HuH-7 (cell line): Measurements from ENCODE around the gene DDR2.

ENCODE experiments used
- DNase-seq: peaks from one replicate; pipeline ENCODE4 v3.0.0; 2011; ENCODE audit warnings: low spot score

DDR2 gene

DNA sequence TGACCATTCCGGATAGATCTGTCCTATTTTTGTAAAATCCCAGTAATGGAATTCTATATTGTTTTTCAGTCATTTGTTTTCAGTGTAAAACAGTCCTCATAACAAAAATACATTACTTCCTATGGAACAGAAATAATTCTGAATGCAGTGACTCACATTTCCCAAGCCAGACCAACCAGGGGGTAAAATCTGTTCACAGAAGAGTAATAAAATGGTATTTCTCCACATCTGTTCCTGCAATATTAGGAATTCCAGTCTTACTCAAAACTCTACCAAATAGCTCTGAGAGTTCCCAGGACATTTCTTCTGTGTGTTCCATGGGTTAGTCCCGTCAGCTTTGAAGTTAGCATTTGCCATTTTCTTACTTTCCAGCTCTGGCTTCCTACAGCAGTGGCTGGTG lies 2.6 kb upstream of the DDR2 start:
- no peak for DNase-seq

GRCh38 chr1:162631546-162632191 lies 595 bp upstream of the DDR2 start:
- no peak for DNase-seq

DNA sequence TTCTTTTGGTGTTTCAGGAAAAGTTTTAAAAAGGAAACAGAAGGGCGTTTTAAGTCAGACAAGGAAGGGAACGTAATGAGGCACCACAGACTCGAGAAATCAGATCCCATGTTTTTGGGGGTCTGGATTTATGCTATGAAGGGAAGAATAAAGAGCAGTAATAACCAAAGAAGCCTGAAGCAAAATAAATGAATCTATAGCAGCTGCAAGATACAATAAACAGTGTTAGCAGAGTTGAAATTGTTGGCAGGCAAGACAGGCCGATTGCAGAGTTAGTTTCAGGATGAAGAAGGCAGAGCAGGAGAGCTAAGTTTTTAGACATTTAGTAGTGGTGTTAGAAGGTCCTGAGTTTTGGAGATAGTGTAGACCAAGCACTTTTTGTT lies 425 bp downstream of the DDR2 start:
- DNase-seq: no peak

DNA sequence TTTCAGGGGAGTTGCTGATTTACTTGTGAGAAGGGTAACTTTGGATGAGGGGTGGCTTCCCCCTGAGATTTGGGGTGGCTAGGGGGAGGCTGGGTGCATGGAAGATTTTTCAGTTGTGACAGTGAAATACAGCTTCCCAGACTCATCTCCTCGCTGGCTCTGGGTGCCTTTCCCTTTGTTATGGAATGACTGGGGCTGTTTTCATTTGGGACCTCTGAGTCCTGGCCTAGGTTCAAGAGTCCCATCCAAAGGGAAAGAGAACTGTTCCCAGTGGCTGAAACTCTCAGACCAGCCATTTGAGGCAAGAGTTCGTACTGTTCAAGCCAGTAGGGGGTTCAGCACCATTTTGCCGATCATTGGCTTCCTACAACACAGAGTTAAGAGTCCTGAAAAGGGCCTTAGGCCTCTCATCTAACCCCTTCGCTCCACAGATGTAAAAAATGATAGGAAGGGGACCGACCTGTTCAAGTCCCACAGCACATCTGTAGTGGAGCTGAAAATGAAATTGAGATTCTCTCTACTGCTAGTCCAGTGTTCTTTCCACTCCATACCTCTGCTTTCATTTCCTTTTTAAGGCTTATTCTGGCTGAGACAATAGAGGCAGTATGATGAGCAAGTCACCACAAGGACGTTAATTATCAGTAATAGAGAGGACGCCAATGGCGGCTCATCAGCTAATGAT lies 958 bp downstream of the DDR2 start:
- no peak for DNase-seq

DNA sequence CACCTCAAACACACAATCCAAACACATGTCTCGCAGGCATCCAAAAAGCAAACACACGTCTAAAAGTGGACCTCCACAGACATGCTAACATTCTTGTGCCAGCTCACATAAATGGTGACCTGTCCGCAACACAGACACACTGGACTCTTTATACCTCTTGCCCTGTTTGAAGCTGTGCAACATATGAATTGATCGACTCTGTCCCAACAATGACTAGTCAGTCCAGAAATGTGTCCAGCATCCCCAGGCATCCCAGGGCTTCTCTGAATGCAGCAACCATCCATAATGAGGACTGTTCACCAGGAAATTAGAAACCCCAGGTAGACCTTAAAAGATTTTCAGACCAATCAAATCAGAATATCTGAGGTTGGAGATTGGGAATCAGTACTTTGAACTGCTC lies 3.2 kb downstream of the DDR2 start:
- no peak for DNase-seq

GRCh38 chr1:162639718-162640117 lies 7.5 kb downstream of the DDR2 start:
- no peak for DNase-seq

DNA sequence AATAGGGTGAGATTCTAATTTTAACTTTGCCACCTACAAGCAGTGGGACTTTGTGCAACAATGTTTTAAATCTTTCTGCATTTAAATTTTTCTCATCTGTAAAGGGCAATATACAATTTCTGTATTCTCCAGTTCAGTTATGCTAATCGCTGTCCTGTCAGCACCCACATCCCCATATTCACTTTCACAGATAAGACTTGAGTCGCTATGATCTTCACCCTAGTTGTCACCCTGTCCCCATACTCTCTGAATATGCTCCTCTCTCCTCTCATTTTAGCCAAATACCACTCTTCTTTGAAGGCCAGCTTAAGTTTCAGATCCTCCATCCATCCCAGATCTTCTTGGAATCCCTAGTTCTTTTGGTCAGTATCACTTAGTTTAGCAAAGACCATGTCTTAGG lies 8.8 kb downstream of the DDR2 start:
- DNase-seq: no peak

DNA sequence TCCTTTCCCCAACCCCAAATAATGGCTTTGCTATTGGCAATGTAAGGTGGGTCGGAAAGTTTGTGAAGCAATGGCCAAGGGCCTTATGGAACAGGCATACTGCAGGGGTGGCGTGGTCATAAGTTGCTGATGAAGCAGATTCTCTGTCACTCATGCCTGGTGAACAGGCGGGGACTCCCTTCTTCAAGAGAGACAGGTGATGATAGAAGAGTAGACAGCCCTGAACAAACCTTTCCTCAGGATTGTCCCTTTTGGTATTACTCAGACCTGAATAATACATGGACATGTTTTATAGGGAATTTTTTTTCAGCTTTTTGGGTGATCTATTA lies 12.7 kb downstream of the DDR2 start:
- no peak for DNase-seq

- no peak for DNase-seq
Measured at GRCh38 chr1:162645666-162646065, 13.4 kb downstream of the DDR2 start.

- no peak for DNase-seq
Measured at GRCh38 chr1:162649583-162649982, 17.3 kb downstream of the DDR2 start.

DNA sequence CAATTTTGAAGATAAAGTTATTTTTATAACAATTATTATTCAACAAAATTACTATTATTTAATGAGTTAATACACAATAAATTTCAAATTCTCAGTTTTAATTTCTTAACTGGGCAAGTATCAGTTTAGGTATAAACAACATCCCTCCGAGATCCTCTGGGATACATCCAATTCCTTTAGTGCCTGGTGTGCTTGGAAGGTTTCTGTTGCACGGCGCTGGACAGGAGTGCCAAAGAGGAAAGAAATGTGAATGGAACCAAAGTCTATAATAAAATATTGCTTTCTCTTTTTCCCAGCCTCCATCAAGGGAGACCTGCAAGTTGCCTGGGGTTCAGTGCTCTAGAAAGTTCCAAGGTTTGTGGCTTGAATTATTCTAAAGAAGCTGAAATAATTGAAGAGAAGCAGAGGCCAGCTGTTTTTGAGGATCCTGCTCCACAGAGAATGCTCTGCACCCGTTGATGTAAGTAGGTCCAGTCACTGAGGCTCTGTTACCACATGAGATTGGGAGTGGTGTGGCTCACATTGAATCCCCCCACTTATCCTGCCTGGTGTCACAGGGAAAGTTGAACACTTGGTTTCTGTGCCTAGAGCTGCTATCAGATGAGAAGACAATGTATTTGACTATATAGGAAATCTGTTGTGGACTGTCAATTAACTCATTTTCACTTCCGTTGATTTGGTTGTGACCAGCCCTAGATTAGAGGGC lies 22.8 kb downstream of the DDR2 start:
- no peak for DNase-seq

DNA sequence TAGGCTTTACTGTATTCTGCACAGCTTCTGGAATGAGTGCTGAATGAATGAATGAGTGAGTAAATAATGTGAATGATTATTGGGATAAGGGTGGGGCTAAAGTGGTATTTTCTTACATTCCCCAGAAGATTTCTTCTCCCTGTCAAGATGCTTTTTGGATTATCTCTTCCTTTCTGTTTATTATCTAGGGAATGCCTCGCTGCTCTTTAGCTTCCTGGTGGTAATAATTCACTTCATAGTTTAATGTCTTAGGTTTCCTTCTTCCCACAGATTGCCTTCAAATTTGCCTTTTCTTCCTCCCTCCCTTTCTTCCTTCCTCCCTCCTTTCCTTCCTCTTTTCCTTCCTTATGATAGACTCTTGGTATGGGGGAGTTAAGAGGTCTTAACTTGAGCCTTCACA lies 24.0 kb downstream of the DDR2 start:
- DNase-seq: no peak

DNA sequence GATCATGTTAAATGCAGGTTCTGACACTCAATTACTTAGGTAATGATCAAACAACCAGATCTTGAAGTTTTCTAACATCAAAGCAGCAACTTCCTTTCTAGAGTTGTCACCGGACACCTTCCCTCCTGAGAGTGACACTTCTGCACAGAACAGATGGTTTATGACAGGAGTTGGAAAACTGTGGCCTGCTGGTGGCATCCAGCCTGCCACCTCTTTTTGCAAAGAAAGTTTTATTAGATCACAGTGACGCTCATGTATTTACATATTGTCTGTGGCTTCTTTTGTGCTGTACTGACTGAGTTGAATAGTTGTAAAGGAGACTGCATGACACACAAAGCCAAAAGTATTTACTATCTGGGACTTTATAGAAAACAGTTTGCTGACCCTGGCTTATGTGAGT lies 28.3 kb downstream of the DDR2 start:
- no peak for DNase-seq

- no peak for DNase-seq
Measured at GRCh38 chr1:162661336-162661735, 29.1 kb downstream of the DDR2 start.

GRCh38 chr1:162662013-162662412 lies 29.7 kb downstream of the DDR2 start:
- no peak for DNase-seq

- DNase-seq: no peak
Measured at GRCh38 chr1:162663086-162663485, 30.8 kb downstream of the DDR2 start.

DNA sequence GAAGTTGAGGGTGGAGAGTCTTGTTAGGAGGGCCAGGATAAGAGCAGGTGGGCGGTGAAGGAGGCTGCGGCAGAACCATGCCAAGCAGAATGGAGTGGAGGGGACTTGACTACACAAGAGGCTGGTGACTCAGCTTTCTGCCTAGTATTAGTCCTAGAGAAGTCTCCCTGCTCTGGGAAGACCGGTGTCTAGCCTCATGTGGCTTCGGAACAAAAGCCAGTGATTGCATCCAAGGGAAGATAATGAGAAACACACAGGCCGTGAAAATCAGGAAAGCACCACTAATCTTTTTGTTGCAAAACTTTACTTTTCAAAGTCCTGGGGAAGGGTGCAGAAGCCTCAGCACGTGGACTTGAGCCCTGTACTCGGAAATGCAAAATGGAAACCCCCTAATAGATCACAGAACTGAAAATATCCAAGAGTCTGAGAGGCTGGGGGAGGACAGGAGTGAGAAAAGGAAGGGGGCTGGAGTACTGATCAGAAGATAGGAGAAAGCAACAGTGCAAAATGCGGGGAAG lies 31.4 kb downstream of the DDR2 start:
- DNase-seq: no peak

GRCh38 chr1:162666006-162666645 lies 33.9 kb downstream of the DDR2 start:
- no peak for DNase-seq

DNA sequence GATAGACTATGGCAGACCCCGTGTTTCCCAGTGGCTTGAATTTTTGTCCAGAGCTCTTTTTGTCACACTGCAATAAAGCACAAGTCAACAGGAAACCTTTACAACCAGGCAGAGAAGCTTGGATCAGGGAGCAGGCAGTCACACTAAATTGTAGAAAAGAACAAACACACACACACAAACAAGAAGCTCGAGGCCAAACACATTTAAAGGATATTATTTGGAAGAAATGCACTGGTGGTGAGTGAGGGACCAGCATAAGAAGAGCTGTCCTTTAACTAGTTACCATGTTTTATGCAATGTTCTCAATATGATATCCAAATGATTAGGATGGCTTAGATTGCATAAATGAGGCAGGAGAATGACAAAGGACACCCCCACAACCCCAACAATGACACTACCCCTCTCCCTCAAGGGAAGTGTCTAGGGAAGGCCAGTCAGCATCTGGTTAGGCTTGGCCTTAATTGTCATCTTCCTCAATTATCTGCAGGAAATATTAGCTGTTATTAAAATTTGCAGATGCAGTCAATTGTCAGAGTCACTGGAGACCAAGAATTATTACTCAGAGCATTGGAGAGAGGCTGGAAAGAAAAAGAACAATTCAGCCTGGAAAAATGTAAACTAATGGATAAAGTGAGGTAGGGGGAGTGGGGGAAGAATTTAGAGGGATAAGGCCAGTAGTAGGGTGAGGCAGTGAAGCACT lies 35.3 kb downstream of the DDR2 start:
- no peak for DNase-seq

DNA sequence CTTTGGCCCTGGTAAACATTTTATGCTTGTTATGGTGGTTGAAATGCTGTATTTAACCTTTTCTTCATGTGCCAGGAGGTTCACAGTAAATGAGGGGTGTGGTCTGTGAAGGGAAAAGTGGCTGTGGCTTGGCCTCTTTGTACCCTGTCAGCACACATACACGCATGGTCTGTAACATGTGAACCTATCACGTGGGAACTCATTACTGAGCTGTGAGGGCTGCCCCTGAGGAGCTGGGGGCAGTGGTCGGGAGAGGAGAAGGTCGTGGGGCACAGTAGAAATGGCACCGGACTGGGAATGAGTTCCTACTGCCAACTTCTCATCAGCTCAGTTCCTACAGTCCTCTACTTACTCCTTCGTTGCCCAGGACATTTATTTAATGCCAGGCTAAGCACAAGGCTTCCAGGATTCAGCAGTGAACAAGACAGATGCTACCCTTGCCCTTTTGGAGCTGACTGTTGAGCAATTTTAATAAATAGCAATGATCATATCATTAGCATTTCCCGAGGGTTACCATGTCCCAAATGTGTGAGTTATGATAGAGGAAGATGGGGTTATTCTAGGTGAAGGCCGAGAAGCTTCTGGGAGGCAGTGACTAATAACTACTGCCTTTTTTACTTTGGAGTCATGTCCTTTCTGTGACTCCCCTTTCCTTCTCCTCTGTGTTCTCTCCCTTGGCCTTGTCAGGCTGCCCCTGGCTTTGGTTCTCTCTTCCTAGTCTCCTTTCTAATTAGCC lies 38.8 kb downstream of the DDR2 start:
- DNase-seq: no peak

DNA sequence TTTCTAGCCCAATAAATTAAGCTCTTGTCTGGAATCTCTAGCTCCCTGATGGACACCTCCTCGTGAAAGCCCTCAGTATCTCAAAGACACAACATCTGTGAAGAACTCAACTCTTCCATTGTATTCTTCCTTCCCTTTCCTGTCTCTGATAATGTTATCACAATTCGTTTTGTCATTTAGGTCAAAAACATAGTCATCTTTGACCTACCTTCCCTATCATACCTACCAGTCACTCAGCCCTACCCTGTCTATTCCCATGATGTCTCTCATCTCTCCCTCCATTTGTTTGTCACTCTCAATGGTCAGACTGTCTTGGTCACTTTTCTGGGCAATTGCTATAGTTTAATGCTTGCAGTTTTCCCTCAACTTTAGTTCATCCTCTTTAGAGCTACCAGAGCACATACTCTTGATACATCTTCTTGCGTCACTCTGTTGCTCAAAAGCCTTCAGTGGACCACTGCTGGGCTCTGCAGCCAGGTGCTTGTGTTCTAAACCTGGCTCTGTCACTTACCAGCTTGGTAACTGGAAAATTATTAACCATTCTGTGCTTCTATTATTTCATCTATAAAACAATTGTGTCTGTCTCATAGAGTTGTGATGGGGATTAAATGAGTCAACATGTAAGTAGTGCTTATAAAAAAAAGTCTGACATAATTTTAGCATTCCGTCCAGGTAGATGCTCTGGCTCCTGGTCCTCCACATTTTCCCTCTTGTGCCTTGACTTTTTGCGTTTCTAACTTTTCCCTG lies 39.6 kb downstream of the DDR2 start:
- DNase-seq: no peak
